Lung (tissue), 12 donors: ENCODE results near the gene MYO9A. TPM values are rescaled to one million over a fixed set of nuclear protein-coding genes. Genes with fewer than 3 reads are reported as not detected.
"Not testable (repeated sequence)": the region's sequence is repeated elsewhere in the genome, so short reads cannot be mapped to it uniquely, and the experiment has no call there.

Source experiments
- ATAC-seq: fragments of 200-7000 bp; cut with Tn5 transposase; one replicate; pipeline ENCODE4 v1.9.1; 2020; ENCODE audit warnings: moderate number of reproducible peaks; ENCODE audit not compliant: insufficient read depth, low FRiP score
- DNase-seq, 3 donors: peaks; one replicate each; pipeline ENCODE4 v3.0.0-alpha.2; 2013 to 2017
- H3K27ac ChIP-seq, 2 donors: one replicate each; pipeline ENCODE4 v1.5.1; 2013; ENCODE audit warnings: mild to moderate bottlenecking in 2 of 2, moderate library complexity in 2 of 2, control low read depth in 1 of 2, inconsistent platforms in 1 of 2, low read depth in 1 of 2, low read length in 1 of 2
- H3K27me3 ChIP-seq, 3 donors: one replicate each; pipeline ENCODE4 v1.5.1; 2013; ENCODE audit warnings: low read length in 2 of 3; ENCODE audit not compliant: control insufficient read depth in 3 of 3, insufficient read depth in 3 of 3
- H3K36me3 ChIP-seq, 4 donors: one replicate each; pipeline ENCODE4 v1.5.1; 2013; ENCODE audit warnings: low read length in 4 of 4, mild to moderate bottlenecking in 1 of 4, moderate library complexity in 1 of 4; ENCODE audit not compliant: control insufficient read depth in 4 of 4, insufficient read depth in 4 of 4
- H3K4me1 ChIP-seq, 5 donors: one replicate each; pipeline ENCODE4 v1.5.1; 2013; ENCODE audit warnings: low read length in 5 of 5, mild to moderate bottlenecking in 2 of 5, moderate library complexity in 1 of 5; ENCODE audit not compliant: control insufficient read depth in 5 of 5, insufficient read depth in 5 of 5
- H3K4me3 ChIP-seq: one replicate; pipeline ENCODE4 v1.5.1; 2013; ENCODE audit warnings: mild to moderate bottlenecking, control low read depth, moderate library complexity
- H3K9ac ChIP-seq, 2 donors: one replicate each; pipeline ENCODE4 v1.5.1; 2013; ENCODE audit warnings: low read length in 2 of 2, control low read depth in 1 of 2; ENCODE audit not compliant: insufficient read depth in 1 of 2
- H3K9me3 ChIP-seq, 4 donors: one replicate each; pipeline ENCODE4 v1.5.1; 2013; ENCODE audit warnings: low read length in 3 of 4, mild to moderate bottlenecking in 1 of 4, moderate library complexity in 1 of 4; ENCODE audit not compliant: control insufficient read depth in 4 of 4, insufficient read depth in 3 of 4
- CTCF ChIP-seq: IDR thresholded peaks from 2 replicates; pipeline ENCODE4 v1.5.1; 2012; ENCODE audit warnings: mild to moderate bottlenecking; ENCODE audit errors: control extremely low read depth, extremely low read depth
- WGBS, 2 donors: extraction: QIAGEN DNeasy Blood & Tissue Kit; methylation state at CpG; one replicate each; pipeline ENCODE4 v1.1.7; 2013; 5-methylcytosine and 5-hydroxymethylcytosine counted together
- polyA plus RNA-seq, 2 donors: library from polyadenylated mRNA; stranded (reverse); fragments of 200-250 nt; gene quantifications; one replicate each; pipeline ENCODE4 v1.2.1, GENCODE V29; 2013
- total RNA-seq, 2 donors: library from RNA; depleted of rRNA in 1 of 2; stranded (reverse); fragments of >200 nt in 1 of 2; gene quantifications; one replicate each; pipeline ENCODE4 v1.2.1, GENCODE V29; 2014 to 2021
- donor health status: control.
- donor health status: control.
- donor health status: Bipolar disorder and iron deficiency.
- donor health status: healthy.
- donor health status: DM: yes; HTN: yes; CAD: no.

MYO9A gene
- total and polyA plus RNA-seq, 4 donors: 4.5 to 173 (median 34.4) TPM

- H3K27me3 ChIP-seq: no peaks in the 10 kb centered on the region
- TF ChIP-seq CTCF: no peak
- DNase-seq (no peak), ATAC-seq (no peak)
- no peaks in the 10 kb centered on the region for H3K9me3 ChIP-seq
- WGBS, 2 donors: 89 to 92% methylated on average over 3 of the region's 3 CpGs
- H3K4me3 ChIP-seq: no peak overlapping the region
- H3K36me3 ChIP-seq: peaks cover 4 to 19% (median 7%) of the 10 kb centered on the region in 4 donors
- peaks cover 0 to 10% (median 0%) of the 10 kb centered on the region in 5 donors for H3K4me1 ChIP-seq
- H3K9ac ChIP-seq: no peak overlapping the region
- no peak overlapping the region for H3K27ac ChIP-seq
Measured at GRCh38 chr15:72005483-72005882, 112.5 kb downstream of the MYO9A start.

GRCh38 chr15:71999807-72000206 lies 118.1 kb downstream of the MYO9A start:
- DNase-seq: no peak
- H3K27me3 ChIP-seq: no peaks in the 10 kb centered on the region
- peaks cover 0 to 6% (median 2%) of the 10 kb centered on the region in 4 donors for H3K36me3 ChIP-seq
- peaks cover 0 to 1% (median 0%) of the 10 kb centered on the region in 5 donors for H3K4me1 ChIP-seq
- WGBS, 2 donors: 95 to 100% methylated on average over 1 of the region's 1 CpG
- no peak overlapping the region for H3K4me3 ChIP-seq
- no peaks in the 10 kb centered on the region for H3K9me3 ChIP-seq
- no peak for TF ChIP-seq CTCF
- H3K27ac ChIP-seq: no peak overlapping the region
- no peak overlapping the region for H3K9ac ChIP-seq
- no peak for ATAC-seq

GRCh38 chr15:71998717-71999116 lies 119.2 kb downstream of the MYO9A start:
- 91 to 94% methylated on average over 5 of the region's 6 CpGs for WGBS, 2 donors
- H3K36me3 ChIP-seq, ATAC-seq, H3K4me3 ChIP-seq, H3K4me1 ChIP-seq, DNase-seq, H3K27ac ChIP-seq, H3K27me3 ChIP-seq, H3K9ac ChIP-seq, H3K9me3 ChIP-seq: not testable (repeated sequence)

GRCh38 chr15:71997691-71998090 lies 120.3 kb downstream of the MYO9A start:
- H3K9me3 ChIP-seq: no peaks in the 10 kb centered on the region
- no peak for ATAC-seq

More at GRCh38 chr15:71997691-71998090, 120.3 kb downstream of the MYO9A start:
- Histone ChIP-seq H3K27me3 (no peaks in the 10 kb centered on the region), H3K27ac (no peak overlapping the region), H3K36me3 (peaks cover 0 to 9% (median 2%) of the 10 kb centered on the region in 4 donors), H3K9ac (no peak overlapping the region), H3K4me3 (no peak overlapping the region), H3K4me1 (peaks cover 0 to 1% (median 0%) of the 10 kb centered on the region in 5 donors)
- no peak for TF ChIP-seq CTCF
- DNase-seq: no peak
- 86 to 93% methylated on average over 4 of the region's 4 CpGs for WGBS, 2 donors
